MM.1S (cell line): ENCODE results near the gene GPR137B.
"Not testable (repeated sequence)": the region's sequence is repeated elsewhere in the genome, so short reads cannot be mapped to it uniquely, and the experiment has no call there.

ENCODE experiments used
- DNase-seq: peaks from one replicate; pipeline ENCODE4 v3.0.0-alpha.2; 2015
- H2AFZ ChIP-seq: fragments of 300-600 bp; sonication (generic); 2 replicates; pipeline ENCODE4 v1.6.0; 2016; ENCODE audit warnings: antibody characterized with exemption, low read length
- H3F3A ChIP-seq: fragments of 300-600 bp; sonication (generic); 2 replicates; pipeline ENCODE4 v1.6.1; 2016; ENCODE audit warnings: mild to moderate bottlenecking, antibody characterized with exemption, low read length, moderate library complexity, mixed read lengths; ENCODE audit not compliant: insufficient read depth
- H3K27ac ChIP-seq: fragments of 300-600 bp; sonication (generic); 2 replicates; pipeline ENCODE4 v1.5.1; 2016; ENCODE audit warnings: mild to moderate bottlenecking, low read length
- H3K27me3 ChIP-seq: fragments of 300-600 bp; sonication (generic); replicated peaks from 2 replicates; pipeline ENCODE4 v1.6.0; 2016; ENCODE audit warnings: low read length; ENCODE audit not compliant: insufficient read depth
- H3K36me3 ChIP-seq: fragments of 300-600 bp; sonication (generic); replicated peaks from 2 replicates; pipeline ENCODE4 v1.6.1; 2016; ENCODE audit warnings: mild to moderate bottlenecking, low read length, mixed read lengths; ENCODE audit not compliant: insufficient read depth
- H3K4me1 ChIP-seq: fragments of 300-600 bp; sonication (generic); 2 replicates; pipeline ENCODE4 v1.6.1; 2016; ENCODE audit warnings: low read length, mixed read lengths
- H3K4me2 ChIP-seq: fragments of 300-600 bp; sonication (generic); 2 replicates; pipeline ENCODE4 v1.6.0; 2016; ENCODE audit warnings: low read depth, low read length
- H3K4me3 ChIP-seq: fragments of 300-600 bp; sonication (generic); 2 replicates; pipeline ENCODE4 v1.5.1; 2016; ENCODE audit warnings: low read length, mixed read lengths
- H3K79me2 ChIP-seq: fragments of 300-600 bp; sonication (generic); 2 replicates; pipeline ENCODE4 v1.6.1; 2016; ENCODE audit warnings: mixed run types, low read length, mixed read lengths
- H3K9ac ChIP-seq: fragments of 300-600 bp; sonication (generic); 2 replicates; pipeline ENCODE4 v1.6.1; 2016; ENCODE audit warnings: low read length, mixed read lengths
- H3K9me2 ChIP-seq: fragments of 300-600 bp; sonication (generic); replicated peaks from 2 replicates; pipeline ENCODE4 v1.6.1; 2016; ENCODE audit warnings: mild to moderate bottlenecking, low read length, mixed read lengths; ENCODE audit not compliant: insufficient read depth
- H3K9me3 ChIP-seq: fragments of 300-600 bp; sonication (generic); replicated peaks from 2 replicates; pipeline ENCODE4 v1.6.1; 2016; ENCODE audit warnings: mild to moderate bottlenecking, low read length, mixed read lengths; ENCODE audit not compliant: insufficient read depth
- H4K20me1 ChIP-seq: fragments of 300-600 bp; sonication (generic); 2 replicates; pipeline ENCODE4 v1.6.1; 2016; ENCODE audit warnings: mild to moderate bottlenecking, low read length, moderate library complexity, mixed read lengths; ENCODE audit not compliant: insufficient read depth
- EZH2 ChIP-seq: fragments of 300-600 bp; sonication (generic); optimal IDR thresholded peaks from 2 replicates; pipeline ENCODE3; 2017; ENCODE audit warnings: low read depth, mild to moderate bottlenecking, antibody characterized with exemption, low read length, mixed read lengths
- EZH2phosphoT487 ChIP-seq: fragments of 300-600 bp; sonication (generic); IDR thresholded peaks from 2 replicates; pipeline ENCODE4 v1.6.1; 2018; ENCODE audit warnings: antibody characterized with exemption, low read length
- TF ChIP-seq, protein P1 (sequence below): fragments of 300-600 bp; sonication (generic); IDR thresholded peaks from 2 replicates; pipeline ENCODE4 v1.5.1; 2016; ENCODE audit warnings: antibody characterized with exemption, low read length, mixed read lengths

GPR137B gene

GRCh38 chr1:236142253-236143103 lies at the start of gene GPR137B:
TSS of gene GPR137B (plus strand) at chr1:236142539. CDS start at chr1:236142623, 84 bp downstream.
- Histone ChIP-seq H3K27me3 (peaks cover 48% of the 10 kb centered on the region), H3K9me3 (no peaks in the 10 kb centered on the region), H3K9ac (no peak within 1 kb of the TSS), H3K36me3 (no peaks in the 10 kb centered on the region), H3K9me2 (no peaks in the 10 kb centered on the region), H3K4me3 (no peak within 1 kb of the TSS; the same call in 1 of the 2 replicates), H3K4me2 (no peak within 1 kb of the TSS), H3K27ac (no peak within 1 kb of the TSS), H3K4me1 (no peaks in the 10 kb centered on the region), H2AFZ (no peak within 1 kb of the TSS), H4K20me1 (no peaks in the 10 kb centered on the region), H3F3A (no peaks in the 10 kb centered on the region), H3K79me2 (no peaks in the 10 kb centered on the region)
- DNase-seq: no peak
- TF ChIP-seq, protein P1, sequence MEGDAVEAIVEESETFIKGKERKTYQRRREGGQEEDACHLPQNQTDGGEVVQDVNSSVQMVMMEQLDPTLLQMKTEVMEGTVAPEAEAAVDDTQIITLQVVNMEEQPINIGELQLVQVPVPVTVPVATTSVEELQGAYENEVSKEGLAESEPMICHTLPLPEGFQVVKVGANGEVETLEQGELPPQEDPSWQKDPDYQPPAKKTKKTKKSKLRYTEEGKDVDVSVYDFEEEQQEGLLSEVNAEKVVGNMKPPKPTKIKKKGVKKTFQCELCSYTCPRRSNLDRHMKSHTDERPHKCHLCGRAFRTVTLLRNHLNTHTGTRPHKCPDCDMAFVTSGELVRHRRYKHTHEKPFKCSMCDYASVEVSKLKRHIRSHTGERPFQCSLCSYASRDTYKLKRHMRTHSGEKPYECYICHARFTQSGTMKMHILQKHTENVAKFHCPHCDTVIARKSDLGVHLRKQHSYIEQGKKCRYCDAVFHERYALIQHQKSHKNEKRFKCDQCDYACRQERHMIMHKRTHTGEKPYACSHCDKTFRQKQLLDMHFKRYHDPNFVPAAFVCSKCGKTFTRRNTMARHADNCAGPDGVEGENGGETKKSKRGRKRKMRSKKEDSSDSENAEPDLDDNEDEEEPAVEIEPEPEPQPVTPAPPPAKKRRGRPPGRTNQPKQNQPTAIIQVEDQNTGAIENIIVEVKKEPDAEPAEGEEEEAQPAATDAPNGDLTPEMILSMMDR: no peak
- no peak for TF ChIP-seq EZH2
- no peak for TF ChIP-seq EZH2phosphoT487

GRCh38 chr1:236092899-236093298 lies 49.4 kb upstream of the GPR137B start:
- Histone ChIP-seq H3F3A (no peaks in the 10 kb centered on the region), H3K9me3 (no peaks in the 10 kb centered on the region), H3K4me3 (no peak overlapping the region), H3K9ac (no peak overlapping the region), H3K79me2 (no peaks in the 10 kb centered on the region), H3K36me3 (no peaks in the 10 kb centered on the region), H3K4me2 (no peak overlapping the region), H3K27me3 (no peaks in the 10 kb centered on the region), H2AFZ (no peak overlapping the region), H3K4me1 (no peaks in the 10 kb centered on the region), H4K20me1 (no peaks in the 10 kb centered on the region), H3K9me2 (no peaks in the 10 kb centered on the region), H3K27ac (no peak overlapping the region)
- TF ChIP-seq EZH2phosphoT487 (no peak), EZH2 (no peak)
- TF ChIP-seq, protein P1: no peak
- DNase-seq: no peak

DNA sequence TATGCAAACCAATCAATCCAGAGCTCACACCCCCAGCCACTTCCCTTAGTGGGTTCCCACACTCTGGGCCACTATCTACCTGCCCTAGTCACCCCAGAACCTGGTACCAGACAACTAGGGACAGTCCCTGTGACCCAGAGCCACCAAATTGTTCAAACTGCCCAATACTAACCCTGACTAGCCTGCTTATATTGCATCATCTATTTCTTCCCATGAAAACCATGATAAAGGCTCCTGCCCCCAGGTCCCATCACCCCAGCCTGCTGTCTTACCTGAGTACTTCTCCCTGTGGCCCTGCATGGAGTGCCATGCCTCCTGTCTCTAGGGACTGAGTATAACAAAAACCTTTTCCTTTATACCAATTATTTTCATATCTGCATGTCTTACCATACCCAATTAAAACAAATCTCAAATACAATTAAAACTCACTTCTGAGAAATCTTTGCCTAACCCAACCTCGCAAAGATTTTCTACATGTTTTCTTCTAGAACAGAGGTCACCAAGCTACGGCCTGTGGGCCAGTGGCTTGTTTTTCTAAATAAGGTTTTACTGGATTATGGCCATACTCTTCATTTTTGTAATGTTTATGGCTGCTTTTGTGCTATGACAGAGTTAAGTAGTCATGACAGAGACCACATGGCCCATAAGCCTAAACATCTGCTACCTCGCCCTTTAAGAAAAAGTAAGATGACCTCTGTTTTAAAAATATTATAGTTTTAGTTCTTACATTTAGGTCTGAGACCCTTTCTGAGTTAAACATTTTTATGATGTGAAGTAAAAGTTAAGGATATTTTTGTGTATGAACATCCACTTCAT lies 46.4 kb upstream of the GPR137B start:
- H3K9ac ChIP-seq: no peak overlapping the region
- no peak overlapping the region for H3K27ac ChIP-seq
- H4K20me1 ChIP-seq: no peaks in the 10 kb centered on the region
- H3K4me1 ChIP-seq: no peaks in the 10 kb centered on the region
- H3K9me2 ChIP-seq: no peaks in the 10 kb centered on the region
- no peaks in the 10 kb centered on the region for H3K9me3 ChIP-seq
- no peak overlapping the region for H3K4me3 ChIP-seq
- no peak for DNase-seq
- no peaks in the 10 kb centered on the region for H3K27me3 ChIP-seq
- H3F3A ChIP-seq: no peaks in the 10 kb centered on the region
- no peak overlapping the region for H3K4me2 ChIP-seq
- H3K36me3 ChIP-seq: no peaks in the 10 kb centered on the region
- no peaks in the 10 kb centered on the region for H3K79me2 ChIP-seq
- TF ChIP-seq, protein P1: no peak
- TF ChIP-seq EZH2: no peak
- no peak for TF ChIP-seq EZH2phosphoT487
- H2AFZ ChIP-seq: no peak overlapping the region

DNA sequence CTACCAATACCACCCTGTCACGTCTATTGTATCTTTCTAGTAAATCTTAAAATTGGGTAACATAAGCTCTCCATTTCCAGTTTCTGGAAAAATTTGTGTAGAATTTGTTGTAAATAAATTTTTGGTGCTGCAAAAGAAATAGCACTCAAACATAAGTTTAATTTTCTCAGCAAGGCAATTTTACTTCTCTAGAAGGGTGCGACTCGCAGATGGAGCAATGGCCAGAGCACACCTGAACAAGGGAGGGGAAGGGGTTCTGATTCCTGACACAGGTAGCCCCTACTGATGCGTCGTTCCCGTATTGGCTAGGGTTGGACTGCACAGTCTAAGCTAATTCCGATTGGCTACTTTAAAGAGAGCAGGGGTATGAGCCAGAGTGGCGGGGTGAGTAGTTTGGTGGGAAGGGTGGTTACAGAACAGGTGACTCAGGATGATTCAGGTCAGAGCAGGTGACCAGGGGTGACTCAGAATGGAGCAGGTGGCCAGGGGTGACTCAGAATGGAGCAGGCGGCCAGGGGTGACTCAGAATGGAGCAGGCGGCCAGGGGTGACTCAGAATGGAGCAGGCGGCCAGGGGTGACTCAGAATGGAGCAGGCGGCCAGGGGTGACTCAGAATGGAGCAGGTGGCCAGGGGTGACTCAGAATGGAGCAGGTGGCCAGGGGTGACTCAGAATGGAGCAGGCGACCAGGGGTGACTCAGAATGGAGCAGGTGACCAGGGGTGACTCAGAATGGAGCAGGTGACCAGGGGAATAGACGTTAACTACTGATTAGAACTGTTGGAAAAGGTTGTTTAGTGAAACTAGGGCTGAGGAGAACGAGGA lies 45.5 kb upstream of the GPR137B start:
- not testable (repeated sequence) for H3K79me2 ChIP-seq, H3K27me3 ChIP-seq, H3F3A ChIP-seq, H3K4me3 ChIP-seq, H3K4me1 ChIP-seq, H3K9ac ChIP-seq, H3K9me2 ChIP-seq, H4K20me1 ChIP-seq, H3K36me3 ChIP-seq, H3K9me3 ChIP-seq, H3K27ac ChIP-seq, H3K4me2 ChIP-seq, DNase-seq, H2AFZ ChIP-seq
